Muscle layer of duodenum (tissue), 2 donors: Measurements from ENCODE around the gene KCND2.

Experiments
- H3K27ac ChIP-seq: one replicate; pipeline ENCODE4 v1.7.0; 2013; ENCODE audit warnings: mild to moderate bottlenecking, low read length
- H3K27me3 ChIP-seq: one replicate; pipeline ENCODE4 v1.7.0; 2013; ENCODE audit warnings: low read depth, mild to moderate bottlenecking, control low read depth, low read length
- H3K36me3 ChIP-seq, 2 donors: one replicate each; pipeline ENCODE4 v1.7.0; 2013; ENCODE audit warnings: low read length in 2 of 2, control low read depth in 1 of 2, mild to moderate bottlenecking in 1 of 2; ENCODE audit not compliant: insufficient read depth in 2 of 2, control insufficient read depth in 1 of 2
- H3K4me1 ChIP-seq, 2 donors: one replicate each; pipeline ENCODE4 v1.7.0; 2013; ENCODE audit warnings: low read length in 2 of 2, mild to moderate bottlenecking in 2 of 2, control low read depth in 1 of 2, moderate library complexity in 1 of 2; ENCODE audit not compliant: insufficient read depth in 2 of 2, control insufficient read depth in 1 of 2
- H3K4me3 ChIP-seq, 2 donors: one replicate each; pipeline ENCODE4 v1.7.0; 2013; ENCODE audit warnings: low read length in 2 of 2, low read depth in 1 of 2, mild to moderate bottlenecking in 1 of 2
- H3K9me3 ChIP-seq, 2 donors: one replicate each; pipeline ENCODE4 v1.7.0; 2013; ENCODE audit warnings: low read length in 2 of 2, control low read depth in 1 of 2, mild to moderate bottlenecking in 1 of 2; ENCODE audit not compliant: control insufficient read depth in 1 of 2
- donor health status: healthy.

The KCND2 gene

DNA sequence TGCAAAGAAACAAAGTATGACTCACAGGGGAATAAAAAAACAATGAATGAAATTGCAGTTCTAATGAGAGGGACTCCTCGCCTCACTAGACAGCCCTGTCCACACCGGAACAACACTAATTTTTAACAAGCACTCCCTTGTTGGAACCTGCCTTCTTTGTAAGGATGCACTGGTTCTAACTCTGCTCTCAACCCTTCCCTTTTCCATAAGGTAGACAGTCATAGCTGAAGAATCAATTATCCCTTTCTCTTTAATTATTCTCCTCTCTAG lies 519.8 kb downstream of the KCND2 start:
- H3K9me3 ChIP-seq, result peaks cover 0 to 3% of the 10 kb centered on the region in 2 donors
- H3K4me1 ChIP-seq, result peaks cover 0 to 6% of the 10 kb centered on the region in 2 donors
- no peak overlapping the region for H3K4me3 ChIP-seq
- H3K27me3 ChIP-seq, result no peaks in the 10 kb centered on the region
- H3K36me3 ChIP-seq, result peaks cover 0 to 3% of the 10 kb centered on the region in 2 donors
- no peak overlapping the region for H3K27ac ChIP-seq

DNA sequence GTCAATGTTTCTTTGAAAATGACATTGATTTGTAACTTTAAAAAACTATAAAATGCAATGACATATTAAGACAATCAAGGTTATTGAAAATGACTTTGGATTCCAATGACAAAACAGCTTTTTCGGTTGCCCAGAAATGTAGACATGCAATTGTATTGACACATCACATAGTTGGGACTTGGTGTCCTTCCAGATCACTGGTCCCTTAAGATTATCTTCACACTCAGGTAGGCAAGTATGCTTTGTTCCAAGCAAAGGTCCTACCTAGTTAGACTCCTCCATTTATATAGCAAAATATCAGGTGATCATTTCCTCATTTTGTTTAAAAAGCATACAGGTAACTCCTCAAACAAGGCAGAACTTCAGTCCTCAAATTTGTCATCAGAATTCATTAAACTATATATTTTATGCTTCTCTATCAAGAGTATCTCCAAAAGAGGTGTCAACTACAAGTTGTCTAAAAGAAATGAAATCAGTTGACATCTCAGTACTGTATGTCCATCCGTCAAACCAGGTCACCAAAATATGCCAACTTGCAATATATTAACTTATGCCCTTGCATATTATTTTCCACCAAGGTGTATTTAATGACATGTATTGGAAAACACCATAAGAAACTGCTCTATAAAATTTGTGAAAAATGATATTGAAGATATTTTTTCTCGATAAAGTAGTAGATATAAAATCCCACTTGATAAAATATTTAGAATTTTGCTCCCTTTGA lies 520.4 kb downstream of the KCND2 start:
- Histone ChIP-seq H3K4me1 (peaks cover 0 to 6% of the 10 kb centered on the region in 2 donors), H3K27me3 (no peaks in the 10 kb centered on the region), H3K9me3 (peaks cover 0 to 3% of the 10 kb centered on the region in 2 donors), H3K4me3 (no peak overlapping the region), H3K27ac (no peak overlapping the region), H3K36me3 (peaks cover 0 to 3% of the 10 kb centered on the region in 2 donors)

DNA sequence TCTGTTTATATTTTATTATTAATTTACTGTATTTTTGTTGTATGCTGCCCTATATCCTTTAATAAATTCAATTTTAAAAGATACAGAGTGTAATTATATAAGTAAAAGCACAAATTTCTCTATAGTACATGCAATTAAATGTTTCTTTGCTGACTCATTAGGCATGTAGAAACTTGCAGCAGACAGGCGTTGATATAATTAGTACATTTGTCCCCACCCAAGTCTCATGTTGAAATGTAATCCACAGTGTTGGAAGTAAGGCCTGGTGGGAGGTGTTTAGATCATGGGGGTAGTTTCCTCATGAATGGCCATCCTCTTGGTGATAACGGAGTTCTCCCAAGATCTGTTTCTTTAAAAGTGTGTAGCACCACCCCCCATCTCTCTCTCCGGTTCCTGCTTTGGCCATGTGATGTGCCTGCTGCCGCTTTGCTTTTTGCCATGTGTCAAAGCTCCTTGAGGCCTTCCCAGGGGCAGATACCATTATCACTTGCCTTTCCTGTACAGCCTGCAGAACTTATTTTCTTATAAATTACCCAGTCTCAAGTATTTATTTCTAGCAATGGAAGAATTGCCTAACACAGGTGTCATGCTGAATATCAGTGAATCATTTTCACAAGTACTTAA lies 521.2 kb downstream of the KCND2 start:
- no peaks in the 10 kb centered on the region for H3K27me3 ChIP-seq
- peaks cover 0 to 3% of the 10 kb centered on the region in 2 donors for H3K9me3 ChIP-seq
- H3K27ac ChIP-seq, result no peak overlapping the region
- no peaks in the 10 kb centered on the region for H3K36me3 ChIP-seq
- H3K4me3 ChIP-seq, result no peak overlapping the region
- H3K4me1 ChIP-seq, result peaks cover 0 to 6% of the 10 kb centered on the region in 2 donors

DNA sequence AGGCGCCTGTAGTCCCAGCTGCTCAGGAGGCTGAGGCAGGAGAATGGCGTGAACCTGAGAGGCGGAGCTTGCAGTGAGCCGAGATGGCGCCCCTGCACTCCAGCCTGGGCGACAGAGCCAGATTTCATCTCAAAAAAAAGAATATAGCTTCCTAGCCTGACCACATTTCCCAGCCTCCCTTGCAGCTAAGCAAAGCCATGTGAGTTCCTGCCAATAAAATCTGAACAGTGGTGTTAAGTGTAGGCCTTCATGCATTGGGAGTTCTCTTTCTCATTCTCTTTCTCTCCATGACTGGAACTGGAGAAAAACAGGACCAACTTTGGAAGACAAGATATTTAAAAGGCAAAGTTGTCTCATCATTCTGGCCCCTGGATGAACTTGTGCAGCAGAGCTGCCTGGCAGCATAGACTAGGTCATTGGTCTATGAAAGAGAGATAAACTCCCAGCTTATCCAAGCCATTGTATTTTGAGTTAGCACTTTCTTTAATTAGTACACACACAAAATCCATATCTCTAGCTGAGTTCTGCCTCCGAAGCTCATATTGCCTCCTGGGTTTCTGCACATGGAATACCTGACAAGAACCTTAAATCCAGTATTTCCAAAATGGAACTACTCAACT lies 524.2 kb downstream of the KCND2 start:
- H3K27ac ChIP-seq, result no peak overlapping the region

GRCh38 chr7:120799147-120799546 lies 526.2 kb downstream of the KCND2 start:
- H3K4me3 ChIP-seq, result no peak overlapping the region
- no peak overlapping the region for H3K27ac ChIP-seq
- H3K9me3 ChIP-seq, result peaks cover 0 to 3% of the 10 kb centered on the region in 2 donors
- H3K36me3 ChIP-seq, result no peaks in the 10 kb centered on the region
- H3K27me3 ChIP-seq, result no peaks in the 10 kb centered on the region
- no peaks in the 10 kb centered on the region for H3K4me1 ChIP-seq

More for the DNA sequence above, 524.2 kb downstream of the KCND2 start:
- peaks cover 0 to under 1% of the 10 kb centered on the region in 2 donors for H3K4me1 ChIP-seq
- H3K36me3 ChIP-seq, result no peaks in the 10 kb centered on the region
- peaks cover 0 to 3% of the 10 kb centered on the region in 2 donors for H3K9me3 ChIP-seq
- H3K4me3 ChIP-seq, result no peak overlapping the region
- H3K27me3 ChIP-seq, result no peaks in the 10 kb centered on the region
